H9 (cell line): ENCODE measurements around the gene CFAP100. TPM values are rescaled to one million over a fixed set of nuclear protein-coding genes. Genes with fewer than 3 reads are reported as not detected.

Source experiments
- DNase-seq: peaks from one replicate; pipeline ENCODE4 v3.0.0-alpha.2; 2017
- H2AFZ ChIP-seq: one replicate; pipeline ENCODE4 v1.6.1; 2013; ENCODE audit warnings: mild to moderate bottlenecking, low read length, control low read depth, moderate library complexity
- H2AK5ac ChIP-seq: 2 replicates; pipeline ENCODE4 v1.6.1; 2013; ENCODE audit warnings: low read length, control low read depth, mixed read lengths; ENCODE audit not compliant: insufficient read length
- H2BK120ac ChIP-seq: one replicate; pipeline ENCODE4 v1.6.1; 2013; ENCODE audit warnings: low read depth, mild to moderate bottlenecking, low read length, control low read depth, inconsistent platforms; ENCODE audit not compliant: poor library complexity, severe bottlenecking
- H2BK12ac ChIP-seq: 2 replicates; pipeline ENCODE4 v1.6.1; 2013; ENCODE audit warnings: low read length, control low read depth, mixed read lengths, low read depth; ENCODE audit not compliant: insufficient read length
- H2BK15ac ChIP-seq: 2 replicates; pipeline ENCODE4 v1.6.1; 2013; ENCODE audit warnings: low read depth, low read length, control low read depth
- H2BK20ac ChIP-seq: one replicate; pipeline ENCODE4 v1.6.1; 2013; ENCODE audit warnings: low read depth, mild to moderate bottlenecking, low read length, control low read depth, inconsistent platforms; ENCODE audit not compliant: poor library complexity, severe bottlenecking
- H2BK5ac ChIP-seq: 2 replicates; pipeline ENCODE4 v1.6.1; 2013; ENCODE audit warnings: low read length, control low read depth, mixed read lengths; ENCODE audit not compliant: insufficient read length
- H3K14ac ChIP-seq: 2 replicates; pipeline ENCODE4 v1.6.1; 2013; ENCODE audit warnings: low read length, control low read depth; ENCODE audit not compliant: insufficient read depth
- H3K18ac ChIP-seq: 2 replicates; pipeline ENCODE4 v1.6.1; 2013; ENCODE audit warnings: low read depth, mild to moderate bottlenecking, mixed read lengths, low read length, control low read depth; ENCODE audit not compliant: insufficient read length
- H3K23ac ChIP-seq: 2 replicates; pipeline ENCODE4 v1.6.1; 2013; ENCODE audit warnings: low read length, control low read depth, mixed read lengths, low read depth; ENCODE audit not compliant: insufficient read length
- H3K23me2 ChIP-seq: 2 replicates; pipeline ENCODE4 v1.6.1; 2013; ENCODE audit warnings: low read depth, mild to moderate bottlenecking, mixed read lengths, low read length, control low read depth; ENCODE audit not compliant: insufficient read length, poor library complexity, severe bottlenecking
- H3K27ac ChIP-seq: 2 replicates; pipeline ENCODE4 v1.5.1; 2013; ENCODE audit warnings: low read length, control low read depth, mixed read lengths, low read depth; ENCODE audit not compliant: insufficient read length
- H3K27me3 ChIP-seq: 2 replicates; pipeline ENCODE4 v1.6.1; 2013; ENCODE audit warnings: low read length, control low read depth, inconsistent platforms; ENCODE audit not compliant: insufficient read depth
- H3K4ac ChIP-seq: 2 replicates; pipeline ENCODE4 v1.6.1; 2013; ENCODE audit warnings: low read depth, mild to moderate bottlenecking, control low read depth, inconsistent platforms, low read length, moderate library complexity
- H3K4me1 ChIP-seq: 2 replicates; pipeline ENCODE4 v1.6.1; 2013; ENCODE audit warnings: low read length, control low read depth, inconsistent platforms; ENCODE audit not compliant: insufficient read depth
- H3K4me2 ChIP-seq: 2 replicates; pipeline ENCODE4 v1.6.1; 2013; ENCODE audit warnings: low read length, control low read depth, mixed read lengths; ENCODE audit not compliant: insufficient read length, insufficient read depth
- H3K56ac ChIP-seq: 2 replicates; pipeline ENCODE4 v1.6.1; 2013; ENCODE audit warnings: low read depth, mild to moderate bottlenecking, mixed read lengths, low read length, control low read depth; ENCODE audit not compliant: insufficient read length
- H3K79me1 ChIP-seq: 2 replicates; pipeline ENCODE4 v1.6.1; 2013; ENCODE audit warnings: low read depth, mild to moderate bottlenecking, moderate library complexity, low read length, control low read depth, inconsistent platforms; ENCODE audit not compliant: insufficient read depth, poor library complexity, severe bottlenecking
- H3K79me2 ChIP-seq: 2 replicates; pipeline ENCODE4 v1.6.1; 2013; ENCODE audit warnings: low read length, control low read depth, inconsistent platforms; ENCODE audit not compliant: insufficient read depth
- H3K9ac ChIP-seq: 2 replicates; pipeline ENCODE4 v1.6.1; 2013; ENCODE audit warnings: low read length, control low read depth, mixed read lengths; ENCODE audit not compliant: insufficient read length; ENCODE audit errors: extremely low read depth
- H3K9me3 ChIP-seq: one replicate; pipeline ENCODE4 v1.6.1; 2013; ENCODE audit warnings: low read depth, low read length, inconsistent platforms; ENCODE audit not compliant: control insufficient read depth
- H3T11ph ChIP-seq: one replicate; pipeline ENCODE4 v1.6.1; 2013; ENCODE audit warnings: mild to moderate bottlenecking, low read length, control low read depth, inconsistent platforms
- H4K20me1 ChIP-seq: one replicate; pipeline ENCODE4 v1.6.1; 2013; ENCODE audit not compliant: control insufficient read depth, insufficient read length, insufficient read depth
- H4K5ac ChIP-seq: 2 replicates; pipeline ENCODE4 v1.6.1; 2013; ENCODE audit warnings: low read depth, mild to moderate bottlenecking, mixed read lengths, low read length, control low read depth; ENCODE audit not compliant: insufficient read length
- H4K8ac ChIP-seq: replicated peaks from 2 replicates; pipeline ENCODE4 v1.6.1; 2013; ENCODE audit warnings: low read length, control low read depth, mixed read lengths, low read depth; ENCODE audit not compliant: insufficient read length
- H4K91ac ChIP-seq: 2 replicates; pipeline ENCODE4 v1.6.1; 2013; ENCODE audit warnings: low read depth, mild to moderate bottlenecking, moderate library complexity, mixed read lengths, low read length, control low read depth; ENCODE audit not compliant: insufficient read length
- H3K27ac Mint-ChIP-seq, 3 experiments: 2 replicates in 2 of 3; 3 replicates in 1 of 3; pipeline ENCODE4 v1.8.0; 2020 to 2021; ENCODE audit warnings: mixed read lengths in 3 of 3, mild to moderate bottlenecking in 1 of 3, moderate library complexity in 1 of 3
- H3K27me3 Mint-ChIP-seq: 2 replicates; pipeline ENCODE4 v1.8.0; 2021; ENCODE audit warnings: low read depth, mild to moderate bottlenecking, moderate library complexity, mixed read lengths
- H3K36me3 Mint-ChIP-seq, 3 experiments: 2 replicates in 2 of 3; 3 replicates in 1 of 3; pipeline ENCODE4 v1.8.0; 2020 to 2021; ENCODE audit warnings: low read depth in 3 of 3, mixed read lengths in 3 of 3; ENCODE audit not compliant: insufficient read depth in 1 of 3
- H3K4me1 Mint-ChIP-seq, 2 experiments: 2 replicates each; pipeline ENCODE4 v1.8.0; 2020; ENCODE audit warnings: mixed read lengths in 2 of 2
- H3K4me3 Mint-ChIP-seq, 2 experiments: 2 replicates in 1 of 2; 3 replicates in 1 of 2; pipeline ENCODE4 v1.8.0; 2020 to 2021; ENCODE audit warnings: mild to moderate bottlenecking in 2 of 2, mixed read lengths in 2 of 2, moderate library complexity in 1 of 2
- H3K9me3 Mint-ChIP-seq, 2 experiments: 2 replicates in 1 of 2; 3 replicates in 1 of 2; pipeline ENCODE4 v1.8.0; 2020; ENCODE audit warnings: mild to moderate bottlenecking in 2 of 2, mixed read lengths in 2 of 2, moderate library complexity in 1 of 2
- CTCF ChIP-seq: fragments of 200-600 bp; sonication (generic); conservative IDR thresholded peaks from 3 replicates; pipeline ENCODE4 v1.8.0; 2021; ENCODE audit warnings: antibody characterized with exemption, mild to moderate bottlenecking
- WGBS: extraction: QIAGEN DNeasy Blood & Tissue Kit; methylation state at CpG from one replicate; pipeline ENCODE4 v1.1.7; 2013; ENCODE audit warnings: missing lambda C conversion rate, low lambda C conversion rate, mixed read lengths; ENCODE audit not compliant: insufficient read length; ENCODE audit errors: extremely low coverage; 5-methylcytosine and 5-hydroxymethylcytosine counted together
- total RNA-seq: library from RNA; stranded (reverse); gene quantifications from 2 replicates; pipeline ENCODE4 v1.2.1, GENCODE V29; 2021

The CFAP100 gene
- total RNA-seq, 1 experiment from 2014 or later, result 0.44 TPM

DNA sequence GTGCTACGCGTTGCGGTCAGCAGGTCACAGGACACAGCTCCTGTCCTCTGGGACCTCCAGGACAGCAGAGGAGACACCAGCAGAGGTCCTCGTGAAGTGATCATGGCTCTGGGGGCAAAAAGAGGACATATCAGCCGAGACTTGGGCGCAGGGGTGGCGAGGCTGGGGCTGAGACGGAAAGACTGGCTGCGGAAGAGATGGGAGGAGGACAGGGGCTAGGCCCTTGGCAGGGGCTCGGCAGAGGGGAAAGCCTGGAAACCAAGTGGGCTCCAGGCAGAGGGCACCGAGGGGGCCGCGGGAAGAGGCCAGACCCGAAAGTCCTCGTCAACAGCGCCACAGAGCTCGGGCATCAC lies 4.9 kb upstream of the CFAP100 start:
- Histone ChIP-seq H3K9ac (no peak overlapping the region), H3K79me1 (no peaks in the 10 kb centered on the region), H3K23ac (no peak overlapping the region), H4K91ac (no peak overlapping the region), H3K18ac (no peak overlapping the region), H2BK120ac (no peak overlapping the region), H3K79me2 (no peaks in the 10 kb centered on the region), H3K23me2 (no peaks in the 10 kb centered on the region), H2AFZ (no peak overlapping the region), H3K27ac (no peak overlapping the region), H3T11ph (no peak overlapping the region), H3K27me3 (peaks cover 6% of the 10 kb centered on the region; the same call in 1 of the 2 replicates), H3K4me1 (no peaks in the 10 kb centered on the region), H3K9me3 (no peaks in the 10 kb centered on the region), H4K5ac (no peak overlapping the region), H4K20me1 (no peaks in the 10 kb centered on the region), H3K4ac (no peak overlapping the region), H2BK5ac (no peak overlapping the region), H2AK5ac (no peak overlapping the region), H2BK15ac (no peak overlapping the region), H2BK12ac (no peak overlapping the region), H4K8ac (no peak overlapping the region), H3K14ac (no peak overlapping the region), H3K56ac (no peak overlapping the region), H2BK20ac (no peak overlapping the region), H3K4me2 (peak overlapping the region; percentile 39)
- DNase-seq, result no peak
- Mint-ChIP-seq H3K27ac (peak overlapping the region in 1 of 3 experiments; percentile 42; a peak in 2 of 7 replicates), H3K4me1 (peaks cover 14 to 17% of the 10 kb centered on the region in 2 experiments), H3K36me3 (no peaks in the 10 kb centered on the region; a peak in 1 of 7 replicates), H3K4me3 (peak overlapping the region; percentile 19 to 33; a peak in 4 of 5 replicates), H3K9me3 (peaks cover 0 to 3% of the 10 kb centered on the region in 2 experiments; a peak in 3 of 5 replicates), H3K27me3 (peaks cover 59% of the 10 kb centered on the region)
- no CpG with 5 or more reads among the region's 17 CpGs for WGBS
- no peak for TF ChIP-seq CTCF
